Endothelial cell of umbilical vein (primary cell): ENCODE measurements around the gene PRSS56. TPM values are rescaled to one million over a fixed set of nuclear protein-coding genes. Genes with fewer than 3 reads are reported as not detected.

ENCODE experiments used
- BruUV-seq: library from RNA; stranded (reverse); fragments of 400-500 nt; replicated peaks from 2 replicates; lab custom pipeline; 2021; lab: Mats Ljungman, UMichigan
- CTCF ChIA-PET: fragments of 300-600, 350-600 bp; sonication (Branson Sonifier 250); formaldehyde crosslinking; loops from one replicate; lab custom pipeline; 2021; ENCODE audit warnings: antibody characterized with exemption, inconsistent platforms; lab: Charles Lee
- POLR2A ChIA-PET: fragments of 300-600, 350-600 bp; sonication (Branson Sonifier 250); formaldehyde crosslinking; loops from one replicate; lab custom pipeline; 2021; ENCODE audit warnings: antibody characterized with exemption, inconsistent platforms; lab: Charles Lee
- DNase-seq: peaks from one replicate; pipeline ENCODE4 v3.0.0-alpha.2; 2011; ENCODE audit warnings: low read depth, low spot score
- FAIRE-seq: peaks from 2 replicates; lab custom pipeline; 2011; peaks lifted over from hg19 to GRCh38; lab: Jason Lieb, UNC
- H2AFZ ChIP-seq: 2 replicates; pipeline ENCODE4 v1.6.0; 2012; ENCODE audit warnings: low read depth, low read length, control low read depth, inconsistent platforms
- H3K27ac ChIP-seq: 2 replicates; pipeline ENCODE4 v1.5.1; 2011; ENCODE audit warnings: low read depth, mild to moderate bottlenecking, control low read depth, low read length, moderate library complexity; ENCODE audit not compliant: insufficient read depth
- H3K27me3 ChIP-seq, 2 experiments: 2 replicates each; pipeline versions ENCODE4 v1.6.0 to v1.6.1; 2011; ENCODE audit warnings: low read length in 2 of 2, mixed read lengths in 1 of 2; ENCODE audit not compliant: control insufficient read depth in 2 of 2, insufficient read depth in 2 of 2
- H3K36me3 ChIP-seq, 2 experiments: 2 replicates in 1 of 2; 3 replicates in 1 of 2; pipeline ENCODE4 v1.5.1; 2011; ENCODE audit warnings: low read length in 2 of 2, mild to moderate bottlenecking in 1 of 2, moderate library complexity in 1 of 2; ENCODE audit not compliant: control insufficient read depth in 2 of 2, insufficient read depth in 2 of 2; ENCODE audit errors: extremely low read depth in 1 of 2
- H3K4me1 ChIP-seq: 3 replicates; pipeline ENCODE4 v1.5.1; 2011; ENCODE audit warnings: mild to moderate bottlenecking, low read length; ENCODE audit not compliant: control insufficient read depth, insufficient read depth; ENCODE audit errors: extremely low read depth
- H3K4me2 ChIP-seq: 2 replicates; pipeline ENCODE4 v1.6.1; 2011; ENCODE audit warnings: low read length, control low read depth, mixed read lengths; ENCODE audit not compliant: insufficient read depth
- H3K4me3 ChIP-seq, 3 experiments: fragments of 200-600 bp in 1 of 3; sonication (generic), shearing (Covaris generic) in 1 of 3; replicated peaks in 1 of 3; 2 replicates each; pipeline ENCODE4 v1.5.1; 2011 to 2016; ENCODE audit warnings: control low read depth in 3 of 3, low read length in 3 of 3, mild to moderate bottlenecking in 2 of 3, inconsistent platforms in 1 of 3, low read depth in 1 of 3, moderate library complexity in 1 of 3; ENCODE audit not compliant: insufficient read depth in 1 of 3
- H3K79me2 ChIP-seq: 2 replicates; pipeline ENCODE4 v1.6.0; 2012; ENCODE audit warnings: low read length, inconsistent platforms; ENCODE audit not compliant: control insufficient read depth, insufficient read depth
- H3K9ac ChIP-seq: replicated peaks from 2 replicates; pipeline ENCODE3; 2011; ENCODE audit warnings: low read length, control low read depth; ENCODE audit not compliant: insufficient read depth; ENCODE audit errors: extremely low read depth
- H3K9me1 ChIP-seq: replicated peaks from 3 replicates; pipeline ENCODE4 v1.6.0; 2011; ENCODE audit warnings: mild to moderate bottlenecking, low read length; ENCODE audit not compliant: control insufficient read depth, insufficient read depth; ENCODE audit errors: extremely low read depth
- H3K9me3 ChIP-seq: replicated peaks from 2 replicates; pipeline ENCODE4 v1.5.1; 2012; ENCODE audit warnings: low read length, inconsistent platforms; ENCODE audit not compliant: control insufficient read depth, insufficient read depth
- H4K20me1 ChIP-seq: replicated peaks from 2 replicates; pipeline ENCODE3; 2011; ENCODE audit warnings: mild to moderate bottlenecking, low read length; ENCODE audit not compliant: control insufficient read depth, insufficient read depth; ENCODE audit errors: extremely low read depth
- EZH2 ChIP-seq: IDR thresholded peaks from 2 replicates; pipeline ENCODE4 v1.6.1; 2012; ENCODE audit warnings: borderline replicate concordance, low read depth, mild to moderate bottlenecking, moderate library complexity, low read length, inconsistent platforms; ENCODE audit not compliant: severe bottlenecking
- FOS ChIP-seq: IDR thresholded peaks from 2 replicates; pipeline ENCODE4 v1.6.1; 2011; ENCODE audit warnings: mild to moderate bottlenecking, low read length, moderate library complexity, borderline replicate concordance; ENCODE audit not compliant: insufficient read depth
- GATA2 ChIP-seq: IDR thresholded peaks from 2 replicates; pipeline ENCODE4 v1.7.0; 2011; ENCODE audit warnings: low read depth, mild to moderate bottlenecking, moderate library complexity, mixed read lengths, low read length; ENCODE audit not compliant: insufficient read length, insufficient read depth
- JUN ChIP-seq: IDR thresholded peaks from 2 replicates; pipeline ENCODE4 v1.6.1; 2011; ENCODE audit warnings: borderline replicate concordance, low read depth; ENCODE audit not compliant: insufficient read length, insufficient read depth
- MAX ChIP-seq: IDR thresholded peaks from 2 replicates; pipeline ENCODE4 v1.6.1; 2011; ENCODE audit not compliant: insufficient read depth, insufficient read length
- MYC ChIP-seq: IDR thresholded peaks from one replicate; pipeline ENCODE4 v1.6.1; 2011; ENCODE audit warnings: mild to moderate bottlenecking, low read depth, low read length
- POLR2A ChIP-seq: IDR thresholded peaks from 2 replicates; pipeline ENCODE4 v1.6.1; 2012; ENCODE audit warnings: low read depth, mild to moderate bottlenecking, control low read depth, low read length
- POLR2AphosphoS5 ChIP-seq: IDR thresholded peaks from 2 replicates; pipeline ENCODE4 v1.6.1; 2012; ENCODE audit warnings: low read depth, mild to moderate bottlenecking, control low read depth, low read length, moderate library complexity; ENCODE audit not compliant: insufficient read depth
- dilution Hi-C: fragments of 300-500 bp; cut with MboI; formaldehyde crosslinking; loops from one replicate; pipeline ENCODE4 v1.15.0; 2019; ENCODE audit warnings: low sequenced_read_pairs; ENCODE audit not compliant: extremely low pct_ligation_motif_present
- intact Hi-C: fragments of 100-400 bp; cut with micrococcal nuclease; formaldehyde crosslinking; loops from one replicate; pipeline ENCODE4 v1.10.0; 2022
- polyA plus RNA-seq, 4 experiments: library from polyadenylated mRNA; depleted of rRNA in 3 of 4; stranded (reverse) in 3 of 4; unstranded in 1 of 4; fragments of >200 nt; gene quantifications; 2 replicates each; pipeline versions ENCODE4 v1.2.1 to v1.2.3, GENCODE V29; 2011 to 2012; ENCODE audit warnings: missing spikeins in 1 of 4
- total RNA-seq: library from RNA; stranded (reverse); gene quantifications from 2 replicates; pipeline ENCODE4 v1.2.3, GENCODE V29; 2021
- TF ChIP-seq, protein P1 (sequence below), 2 donors: IDR thresholded peaks; 1 replicate in 1 of 2; 2 replicates in 1 of 2; pipeline ENCODE4 v1.5.1; 2011; ENCODE audit warnings: low read length in 2 of 2, mild to moderate bottlenecking in 2 of 2, moderate library complexity in 2 of 2, control low read depth in 1 of 2, inconsistent platforms in 1 of 2, low read depth in 1 of 2; ENCODE audit not compliant: insufficient read depth in 1 of 2; ENCODE audit errors: extremely low read depth in 1 of 2

The PRSS56 gene
- total and polyA plus RNA-seq, 2 donors (not counting 3 experiments of a cell fraction or from before 2014, with no cell fraction given): not detected

DNA sequence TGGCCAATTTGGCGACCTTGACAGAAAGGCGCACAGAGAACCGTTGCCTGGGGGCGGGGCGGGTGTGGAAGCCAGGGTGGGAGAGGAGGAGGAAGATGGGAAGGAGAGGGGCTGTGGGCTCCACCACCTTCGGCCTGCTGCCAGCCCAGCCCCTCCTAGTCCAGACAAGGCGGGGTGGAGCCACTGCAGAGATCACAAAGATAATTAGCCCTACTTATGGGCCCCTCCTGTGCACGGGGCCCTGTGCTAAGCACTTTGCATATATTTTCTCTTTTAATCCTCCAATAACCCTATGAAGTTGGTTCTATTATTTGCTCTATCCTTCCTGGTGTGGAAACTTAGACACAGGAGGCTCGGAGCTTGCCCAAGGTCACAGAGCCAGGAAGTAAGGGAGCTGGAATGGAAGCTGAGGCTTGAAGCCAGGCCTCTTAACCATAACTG, 18.8 kb upstream of the PRSS56 start:
- POLR2A ChIA-PET: no interaction called here
- DNase-seq (no peak), FAIRE-seq (no peak)
- BruUV-seq: no TSS peak
- CTCF ChIA-PET: interaction anchor here (1.1 kb wide), 1 partner anchor 601 kb away, joined by 4 read pairs; no protein-coding TSS in a partner anchor
- intact Hi-C loops: no loop called here
- Histone ChIP-seq H4K20me1 (no peaks in the 10 kb centered on the region), H3K36me3 (no peaks in the 10 kb centered on the region), H3K79me2 (no peaks in the 10 kb centered on the region), H3K4me2 (no peak overlapping the region), H3K9me3 (no peaks in the 10 kb centered on the region), H3K9me1 (no peaks in the 10 kb centered on the region), H3K9ac (no peak overlapping the region), H3K27me3 (peaks cover 32 to 33% of the 10 kb centered on the region in 2 experiments), H2AFZ (no peak overlapping the region), H3K27ac (no peak overlapping the region), H3K4me1 (no peaks in the 10 kb centered on the region), H3K4me3 (no peak overlapping the region)
- TF ChIP-seq JUN: no peak
- TF ChIP-seq, protein P1, sequence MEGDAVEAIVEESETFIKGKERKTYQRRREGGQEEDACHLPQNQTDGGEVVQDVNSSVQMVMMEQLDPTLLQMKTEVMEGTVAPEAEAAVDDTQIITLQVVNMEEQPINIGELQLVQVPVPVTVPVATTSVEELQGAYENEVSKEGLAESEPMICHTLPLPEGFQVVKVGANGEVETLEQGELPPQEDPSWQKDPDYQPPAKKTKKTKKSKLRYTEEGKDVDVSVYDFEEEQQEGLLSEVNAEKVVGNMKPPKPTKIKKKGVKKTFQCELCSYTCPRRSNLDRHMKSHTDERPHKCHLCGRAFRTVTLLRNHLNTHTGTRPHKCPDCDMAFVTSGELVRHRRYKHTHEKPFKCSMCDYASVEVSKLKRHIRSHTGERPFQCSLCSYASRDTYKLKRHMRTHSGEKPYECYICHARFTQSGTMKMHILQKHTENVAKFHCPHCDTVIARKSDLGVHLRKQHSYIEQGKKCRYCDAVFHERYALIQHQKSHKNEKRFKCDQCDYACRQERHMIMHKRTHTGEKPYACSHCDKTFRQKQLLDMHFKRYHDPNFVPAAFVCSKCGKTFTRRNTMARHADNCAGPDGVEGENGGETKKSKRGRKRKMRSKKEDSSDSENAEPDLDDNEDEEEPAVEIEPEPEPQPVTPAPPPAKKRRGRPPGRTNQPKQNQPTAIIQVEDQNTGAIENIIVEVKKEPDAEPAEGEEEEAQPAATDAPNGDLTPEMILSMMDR (IDR thresholded peaks at IDR 0.05; ENCODE audit: extremely low read depth in 1 of 2, insufficient read depth in 1 of 2, low read depth in 1 of 2, low read length in 2 of 2): no peak
- TF ChIP-seq GATA2: no peak
- TF ChIP-seq POLR2A: no peak
- TF ChIP-seq MAX: no peak
- TF ChIP-seq MYC: no peak
- TF ChIP-seq EZH2: no peak
- no peak for TF ChIP-seq POLR2AphosphoS5
- TF ChIP-seq FOS: no peak
- dilution Hi-C loops: no loop called here
